Keratinocyte (primary cell): ENCODE data around the gene ARMCX5.

Experiments used
- EZH2 ChIP-seq: IDR thresholded peaks from one replicate; pipeline ENCODE4 v1.6.1; 2012; ENCODE audit warnings: inconsistent platforms, mild to moderate bottlenecking, low read length, moderate library complexity
- TF ChIP-seq, protein P1 (sequence below), 3 experiments: IDR thresholded peaks in 1 of 3; conservative IDR thresholded peaks in 1 of 3; optimal IDR thresholded peaks in 1 of 3; 2 replicates in 2 of 3; 3 replicates in 1 of 3; pipeline versions ENCODE3 to v1.5.1; 2011; ENCODE audit warnings: low read length in 3 of 3, mild to moderate bottlenecking in 3 of 3, moderate library complexity in 2 of 3, control low read depth in 1 of 3, inconsistent platforms in 1 of 3; ENCODE audit not compliant: insufficient read depth in 2 of 3; ENCODE audit errors: extremely low read depth in 1 of 3

DNA sequence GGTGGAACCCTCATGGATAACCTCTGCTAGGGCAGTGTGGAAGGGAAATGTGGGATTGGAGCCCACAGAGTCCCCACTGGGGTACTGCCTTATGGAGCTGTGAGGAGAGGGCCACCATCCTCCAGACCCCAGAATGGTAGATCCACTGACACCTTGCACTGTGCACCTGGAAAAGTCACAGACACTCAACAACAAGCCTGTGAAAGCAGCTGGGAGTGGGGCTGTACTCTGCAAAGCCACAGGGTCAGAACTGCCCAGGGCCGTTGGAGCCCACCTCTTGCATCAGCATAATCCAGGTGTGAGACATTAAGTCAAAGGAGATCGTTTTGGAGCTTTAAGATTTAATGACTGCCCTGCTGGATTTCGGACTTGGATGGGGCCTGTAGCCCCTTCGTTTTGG lies 11.6 kb downstream of the ARMCX5 start:
- TF ChIP-seq, protein P1, sequence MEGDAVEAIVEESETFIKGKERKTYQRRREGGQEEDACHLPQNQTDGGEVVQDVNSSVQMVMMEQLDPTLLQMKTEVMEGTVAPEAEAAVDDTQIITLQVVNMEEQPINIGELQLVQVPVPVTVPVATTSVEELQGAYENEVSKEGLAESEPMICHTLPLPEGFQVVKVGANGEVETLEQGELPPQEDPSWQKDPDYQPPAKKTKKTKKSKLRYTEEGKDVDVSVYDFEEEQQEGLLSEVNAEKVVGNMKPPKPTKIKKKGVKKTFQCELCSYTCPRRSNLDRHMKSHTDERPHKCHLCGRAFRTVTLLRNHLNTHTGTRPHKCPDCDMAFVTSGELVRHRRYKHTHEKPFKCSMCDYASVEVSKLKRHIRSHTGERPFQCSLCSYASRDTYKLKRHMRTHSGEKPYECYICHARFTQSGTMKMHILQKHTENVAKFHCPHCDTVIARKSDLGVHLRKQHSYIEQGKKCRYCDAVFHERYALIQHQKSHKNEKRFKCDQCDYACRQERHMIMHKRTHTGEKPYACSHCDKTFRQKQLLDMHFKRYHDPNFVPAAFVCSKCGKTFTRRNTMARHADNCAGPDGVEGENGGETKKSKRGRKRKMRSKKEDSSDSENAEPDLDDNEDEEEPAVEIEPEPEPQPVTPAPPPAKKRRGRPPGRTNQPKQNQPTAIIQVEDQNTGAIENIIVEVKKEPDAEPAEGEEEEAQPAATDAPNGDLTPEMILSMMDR (optimal IDR thresholded peaks at IDR 0.05 in 1 of 3, IDR thresholded peaks at IDR 0.05 in 1 of 3, conservative IDR thresholded peaks at IDR 0.05 in 1 of 3; ENCODE audit: extremely low read depth in 1 of 3, insufficient read depth in 2 of 3, low read length in 3 of 3): no peak
- no peak for TF ChIP-seq EZH2
